ENCODE results near the gene UBE2E3.
"Not testable (repeated sequence)": the region's sequence is repeated elsewhere in the genome, so short reads cannot be mapped to it uniquely, and the experiment has no call there.

DNA sequence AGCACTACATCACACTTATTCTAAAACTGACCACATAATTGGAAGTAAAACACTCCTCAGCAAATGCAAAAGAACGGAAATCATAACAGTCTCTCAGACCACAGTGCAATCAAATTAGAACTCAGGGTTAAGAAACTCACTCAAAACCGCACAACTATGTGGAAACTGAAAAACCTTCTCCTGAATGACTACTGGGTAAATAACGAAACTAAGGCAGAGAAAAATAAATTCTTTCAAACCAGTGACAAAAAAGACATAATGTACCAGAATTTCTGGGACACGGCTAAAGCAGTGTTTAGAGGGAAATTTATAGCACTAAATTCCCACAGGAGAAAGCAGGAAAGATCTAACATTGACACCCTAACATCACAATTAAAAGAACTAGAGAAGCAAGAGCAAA lies 111.5 kb downstream of the UBE2E3 start:
- TF ChIP-seq, protein P1, sequence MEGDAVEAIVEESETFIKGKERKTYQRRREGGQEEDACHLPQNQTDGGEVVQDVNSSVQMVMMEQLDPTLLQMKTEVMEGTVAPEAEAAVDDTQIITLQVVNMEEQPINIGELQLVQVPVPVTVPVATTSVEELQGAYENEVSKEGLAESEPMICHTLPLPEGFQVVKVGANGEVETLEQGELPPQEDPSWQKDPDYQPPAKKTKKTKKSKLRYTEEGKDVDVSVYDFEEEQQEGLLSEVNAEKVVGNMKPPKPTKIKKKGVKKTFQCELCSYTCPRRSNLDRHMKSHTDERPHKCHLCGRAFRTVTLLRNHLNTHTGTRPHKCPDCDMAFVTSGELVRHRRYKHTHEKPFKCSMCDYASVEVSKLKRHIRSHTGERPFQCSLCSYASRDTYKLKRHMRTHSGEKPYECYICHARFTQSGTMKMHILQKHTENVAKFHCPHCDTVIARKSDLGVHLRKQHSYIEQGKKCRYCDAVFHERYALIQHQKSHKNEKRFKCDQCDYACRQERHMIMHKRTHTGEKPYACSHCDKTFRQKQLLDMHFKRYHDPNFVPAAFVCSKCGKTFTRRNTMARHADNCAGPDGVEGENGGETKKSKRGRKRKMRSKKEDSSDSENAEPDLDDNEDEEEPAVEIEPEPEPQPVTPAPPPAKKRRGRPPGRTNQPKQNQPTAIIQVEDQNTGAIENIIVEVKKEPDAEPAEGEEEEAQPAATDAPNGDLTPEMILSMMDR (IDR thresholded peaks at IDR 0.05), result not testable (repeated sequence)
- TF ChIP-seq POLR2A (IDR thresholded peaks at IDR 0.05), result not testable (repeated sequence)

Data from esophagus squamous epithelium (tissue), 4 donors.